ENCODE results near the gene DOK5.

Gene DOK5

GRCh38 chr20:54468082-54468481 is 7.3 kb upstream of the DOK5 start:
- TF ChIP-seq TCF12 (IDR thresholded peaks at IDR 0.05; ENCODE audit: low read depth) (no peak), YY1 (IDR thresholded peaks at IDR 0.05; ENCODE audit: low read depth) (no peak), CEBPB (IDR thresholded peaks at IDR 0.05) (no peak), REST (IDR thresholded peaks at IDR 0.05; ENCODE audit: low read depth) (no peak), TEAD4 (IDR thresholded peaks at IDR 0.05) (no peak)

GRCh38 chr20:54469293-54469692 is 6.1 kb upstream of the DOK5 start:
- TF ChIP-seq NFIC (IDR thresholded peaks at IDR 0.05), result no peak
- TF ChIP-seq EP300 (IDR thresholded peaks at IDR 0.05; ENCODE audit: borderline replicate concordance), result no peak
- no peak for TF ChIP-seq USF1 (IDR thresholded peaks at IDR 0.05)
- TF ChIP-seq TCF12 (IDR thresholded peaks at IDR 0.05; ENCODE audit: low read depth), result no peak
- TF ChIP-seq TEAD4 (IDR thresholded peaks at IDR 0.05), result no peak
- no peak for TF ChIP-seq FOXM1 (IDR thresholded peaks at IDR 0.05; ENCODE audit: borderline replicate concordance, low read depth)
- no peak for TF ChIP-seq MAX (IDR thresholded peaks at IDR 0.05)
- TF ChIP-seq CREB1 (IDR thresholded peaks at IDR 0.05; ENCODE audit: low read depth), result no peak

- TF ChIP-seq EGR1 (IDR thresholded peaks at IDR 0.05) (no peak), TEAD4 (IDR thresholded peaks at IDR 0.05) (no peak), TCF12 (IDR thresholded peaks at IDR 0.05; ENCODE audit: low read depth) (no peak), CREB1 (IDR thresholded peaks at IDR 0.05; ENCODE audit: low read depth) (no peak), CEBPB (IDR thresholded peaks at IDR 0.05) (no peak), REST (IDR thresholded peaks at IDR 0.05; ENCODE audit: low read depth) (no peak), NFIC (IDR thresholded peaks at IDR 0.05) (no peak), MAX (IDR thresholded peaks at IDR 0.05) (no peak), USF1 (IDR thresholded peaks at IDR 0.05) (no peak), TAF1 (IDR thresholded peaks at IDR 0.05; ENCODE audit: low read depth) (no peak), EP300 (IDR thresholded peaks at IDR 0.05; ENCODE audit: borderline replicate concordance) (no peak), ZBTB7A (IDR thresholded peaks at IDR 0.05; ENCODE audit: low read depth) (no peak), FOXM1 (IDR thresholded peaks at IDR 0.05; ENCODE audit: borderline replicate concordance, low read depth) (no peak), RAD21 (IDR thresholded peaks at IDR 0.05; ENCODE audit: low read depth) (no peak)
Measured at GRCh38 chr20:54469952-54470351, 5.4 kb upstream of the DOK5 start.

- TF ChIP-seq TCF12 (IDR thresholded peaks at IDR 0.05; ENCODE audit: low read depth), result no peak
- no peak for TF ChIP-seq TAF1 (IDR thresholded peaks at IDR 0.05; ENCODE audit: low read depth)
- no peak for TF ChIP-seq EP300 (IDR thresholded peaks at IDR 0.05; ENCODE audit: borderline replicate concordance)
- TF ChIP-seq RAD21 (IDR thresholded peaks at IDR 0.05; ENCODE audit: low read depth), result no peak
- no peak for TF ChIP-seq CEBPB (IDR thresholded peaks at IDR 0.05)
- no peak for TF ChIP-seq TEAD4 (IDR thresholded peaks at IDR 0.05)
- no peak for TF ChIP-seq MAX (IDR thresholded peaks at IDR 0.05)
- no peak for TF ChIP-seq YY1 (IDR thresholded peaks at IDR 0.05; ENCODE audit: low read depth)
- TF ChIP-seq USF1 (IDR thresholded peaks at IDR 0.05), result no peak
- TF ChIP-seq EGR1 (IDR thresholded peaks at IDR 0.05), result no peak
- TF ChIP-seq NFIC (IDR thresholded peaks at IDR 0.05), result no peak
- no peak for TF ChIP-seq FOXM1 (IDR thresholded peaks at IDR 0.05; ENCODE audit: borderline replicate concordance, low read depth)
- no peak for TF ChIP-seq ZBTB7A (IDR thresholded peaks at IDR 0.05; ENCODE audit: low read depth)
- no peak for TF ChIP-seq REST (IDR thresholded peaks at IDR 0.05; ENCODE audit: low read depth)
- TF ChIP-seq CREB1 (IDR thresholded peaks at IDR 0.05; ENCODE audit: low read depth), result no peak
Measured at GRCh38 chr20:54470697-54471096, 4.7 kb upstream of the DOK5 start.
